Suprapubic skin (tissue), 3 donors: Measurements from ENCODE around the gene SESN3.

Experiments
- EP300 ChIP-seq: sonication (generic); formaldehyde crosslinking; IDR thresholded peaks from one replicate; pipeline ENCODE4 v1.6.1; 2017; ENCODE audit warnings: antibody characterized with exemption
- TF ChIP-seq, protein P1 (sequence below), 2 donors: fragments of 200-600 bp in 1 of 2; fragments of 450-650 bp in 1 of 2; sonication (generic) in 1 of 2; IDR thresholded peaks; one replicate each; pipeline ENCODE4 v1.5.1; 2016 to 2019; ENCODE audit warnings: antibody characterized with exemption in 2 of 2, mild to moderate bottlenecking in 1 of 2, moderate library complexity in 1 of 2

- TF ChIP-seq, protein P1, sequence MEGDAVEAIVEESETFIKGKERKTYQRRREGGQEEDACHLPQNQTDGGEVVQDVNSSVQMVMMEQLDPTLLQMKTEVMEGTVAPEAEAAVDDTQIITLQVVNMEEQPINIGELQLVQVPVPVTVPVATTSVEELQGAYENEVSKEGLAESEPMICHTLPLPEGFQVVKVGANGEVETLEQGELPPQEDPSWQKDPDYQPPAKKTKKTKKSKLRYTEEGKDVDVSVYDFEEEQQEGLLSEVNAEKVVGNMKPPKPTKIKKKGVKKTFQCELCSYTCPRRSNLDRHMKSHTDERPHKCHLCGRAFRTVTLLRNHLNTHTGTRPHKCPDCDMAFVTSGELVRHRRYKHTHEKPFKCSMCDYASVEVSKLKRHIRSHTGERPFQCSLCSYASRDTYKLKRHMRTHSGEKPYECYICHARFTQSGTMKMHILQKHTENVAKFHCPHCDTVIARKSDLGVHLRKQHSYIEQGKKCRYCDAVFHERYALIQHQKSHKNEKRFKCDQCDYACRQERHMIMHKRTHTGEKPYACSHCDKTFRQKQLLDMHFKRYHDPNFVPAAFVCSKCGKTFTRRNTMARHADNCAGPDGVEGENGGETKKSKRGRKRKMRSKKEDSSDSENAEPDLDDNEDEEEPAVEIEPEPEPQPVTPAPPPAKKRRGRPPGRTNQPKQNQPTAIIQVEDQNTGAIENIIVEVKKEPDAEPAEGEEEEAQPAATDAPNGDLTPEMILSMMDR (IDR thresholded peaks at IDR 0.05): no peak
- TF ChIP-seq EP300: no peak
These were observed 10.7 kb upstream of the SESN3 start for GRCh38 chr11:95241681-95242081.
